ENCODE results near the gene CDC42BPB. TPM values are rescaled to one million over a fixed set of nuclear protein-coding genes. Genes with fewer than 3 reads are reported as not detected.

Gene CDC42BPB
- total RNA-seq, 2 donors from 2014 or later, result 68.0 to 83.4 TPM

DNA sequence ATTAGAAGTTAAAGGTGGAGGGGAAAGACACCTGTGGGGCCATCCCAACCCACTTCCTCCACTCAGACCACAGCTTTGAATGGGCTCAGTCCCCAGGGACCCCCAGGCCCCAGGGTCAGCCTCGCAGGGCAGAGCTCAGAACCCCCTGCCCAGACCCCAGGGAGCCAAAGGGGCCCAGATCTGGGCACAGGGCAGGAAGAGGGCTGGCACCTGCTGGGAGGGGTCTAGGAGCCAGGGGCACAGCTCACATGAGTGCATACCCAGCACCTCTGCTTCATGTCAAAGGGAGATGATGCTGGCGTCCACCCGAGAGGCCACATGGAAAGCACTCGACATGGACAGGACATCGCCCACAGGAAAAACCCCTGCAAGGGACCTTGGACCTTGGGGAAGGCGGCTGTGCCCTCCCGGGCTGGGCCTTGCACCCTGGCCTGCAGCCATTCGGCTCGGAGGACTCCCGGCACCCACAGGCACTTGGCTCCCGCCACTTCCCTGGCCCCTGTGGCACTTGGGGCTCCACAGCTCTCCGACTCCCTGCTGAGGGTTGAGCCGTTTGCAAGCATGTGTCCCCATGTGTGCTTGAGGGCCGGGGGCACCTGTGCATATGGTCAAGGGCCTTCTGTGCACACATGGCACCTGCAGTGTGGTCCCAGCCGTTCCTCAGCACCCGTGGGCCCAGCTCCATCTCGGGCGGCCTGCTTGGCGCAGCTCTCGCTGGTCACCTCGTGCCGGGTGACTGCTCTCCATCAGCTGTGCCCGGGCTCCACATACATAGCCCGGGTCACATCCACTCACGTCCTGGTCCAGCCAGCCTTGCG lies 142.7 kb downstream of the CDC42BPB start:
- TF ChIP-seq, protein P1, sequence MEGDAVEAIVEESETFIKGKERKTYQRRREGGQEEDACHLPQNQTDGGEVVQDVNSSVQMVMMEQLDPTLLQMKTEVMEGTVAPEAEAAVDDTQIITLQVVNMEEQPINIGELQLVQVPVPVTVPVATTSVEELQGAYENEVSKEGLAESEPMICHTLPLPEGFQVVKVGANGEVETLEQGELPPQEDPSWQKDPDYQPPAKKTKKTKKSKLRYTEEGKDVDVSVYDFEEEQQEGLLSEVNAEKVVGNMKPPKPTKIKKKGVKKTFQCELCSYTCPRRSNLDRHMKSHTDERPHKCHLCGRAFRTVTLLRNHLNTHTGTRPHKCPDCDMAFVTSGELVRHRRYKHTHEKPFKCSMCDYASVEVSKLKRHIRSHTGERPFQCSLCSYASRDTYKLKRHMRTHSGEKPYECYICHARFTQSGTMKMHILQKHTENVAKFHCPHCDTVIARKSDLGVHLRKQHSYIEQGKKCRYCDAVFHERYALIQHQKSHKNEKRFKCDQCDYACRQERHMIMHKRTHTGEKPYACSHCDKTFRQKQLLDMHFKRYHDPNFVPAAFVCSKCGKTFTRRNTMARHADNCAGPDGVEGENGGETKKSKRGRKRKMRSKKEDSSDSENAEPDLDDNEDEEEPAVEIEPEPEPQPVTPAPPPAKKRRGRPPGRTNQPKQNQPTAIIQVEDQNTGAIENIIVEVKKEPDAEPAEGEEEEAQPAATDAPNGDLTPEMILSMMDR (IDR thresholded peaks at IDR 0.05), result no peak
- no peak for DNase-seq (ENCODE audit: low spot score)

GRCh38 chr14:102913341-102914211 lies 143.8 kb downstream of the CDC42BPB start:
- H3K27me3 ChIP-seq, result no peaks in the 10 kb centered on the region
- DNase-seq (ENCODE audit: low spot score), result no peak
- TF ChIP-seq, protein P1 (IDR thresholded peaks at IDR 0.05), result no peak

More for the DNA sequence above, 142.7 kb downstream of the CDC42BPB start:
- H3K36me3 ChIP-seq, result no peaks in the 10 kb centered on the region
- no peak overlapping the region for H3K4me3 ChIP-seq
- H3K4me1 ChIP-seq, result no peaks in the 10 kb centered on the region
- no peaks in the 10 kb centered on the region for H3K27me3 ChIP-seq
- H3K9me3 ChIP-seq, result no peaks in the 10 kb centered on the region
- no peak overlapping the region for H3K27ac ChIP-seq

DNA sequence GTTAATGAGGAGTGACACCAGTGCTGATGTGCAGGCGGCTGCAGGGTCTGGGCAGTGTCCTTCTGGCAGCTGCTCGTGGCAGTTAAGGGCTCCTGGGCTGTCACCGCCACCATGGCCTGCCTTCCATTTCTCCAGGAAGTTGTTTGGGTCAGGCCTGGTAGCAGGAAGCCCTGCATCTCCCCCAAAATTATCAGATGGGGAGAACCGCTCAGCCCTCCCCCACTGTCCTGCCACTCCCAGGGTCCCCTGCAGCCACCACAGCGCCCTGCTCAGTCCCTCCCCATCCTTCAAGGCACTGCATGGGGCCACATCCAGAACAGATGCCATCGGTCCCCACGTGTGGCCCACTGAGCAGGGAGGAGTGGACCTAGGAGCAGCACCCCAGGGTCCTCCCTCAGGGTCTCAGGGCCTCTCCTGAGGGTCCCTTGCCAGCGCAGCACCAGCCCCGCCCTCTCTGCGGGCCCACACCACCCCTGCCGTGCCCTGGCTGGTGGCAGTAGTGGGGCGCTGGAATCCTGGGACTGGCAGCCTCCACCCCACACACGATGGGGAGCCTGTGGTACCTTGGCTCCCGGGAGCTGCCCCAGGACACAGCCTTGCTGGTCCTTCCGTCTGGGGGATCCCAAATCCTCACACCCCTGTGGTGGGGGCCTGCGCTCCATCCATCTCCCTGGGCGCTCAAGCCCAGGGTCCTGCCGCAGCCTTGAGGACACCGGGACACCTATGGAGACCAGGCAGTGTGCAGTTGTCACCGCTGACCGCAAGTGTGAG lies 145.2 kb downstream of the CDC42BPB start:
- no peaks in the 10 kb centered on the region for H3K36me3 ChIP-seq
- DNase-seq (ENCODE audit: low spot score), result no peak
- no peaks in the 10 kb centered on the region for H3K9me3 ChIP-seq
- H3K27me3 ChIP-seq, result no peaks in the 10 kb centered on the region
- H3K4me3 ChIP-seq, result no peak overlapping the region
- H3K27ac ChIP-seq, result no peak overlapping the region
- H3K4me1 ChIP-seq, result no peaks in the 10 kb centered on the region
- TF ChIP-seq, protein P1 (IDR thresholded peaks at IDR 0.05), result no peak

More at GRCh38 chr14:102913341-102914211, 143.8 kb downstream of the CDC42BPB start:
- no peaks in the 10 kb centered on the region for H3K36me3 ChIP-seq
- no peaks in the 10 kb centered on the region for H3K9me3 ChIP-seq
- H3K4me1 ChIP-seq, result no peaks in the 10 kb centered on the region
- no peak overlapping the region for H3K4me3 ChIP-seq
- no peak overlapping the region for H3K27ac ChIP-seq

DNA sequence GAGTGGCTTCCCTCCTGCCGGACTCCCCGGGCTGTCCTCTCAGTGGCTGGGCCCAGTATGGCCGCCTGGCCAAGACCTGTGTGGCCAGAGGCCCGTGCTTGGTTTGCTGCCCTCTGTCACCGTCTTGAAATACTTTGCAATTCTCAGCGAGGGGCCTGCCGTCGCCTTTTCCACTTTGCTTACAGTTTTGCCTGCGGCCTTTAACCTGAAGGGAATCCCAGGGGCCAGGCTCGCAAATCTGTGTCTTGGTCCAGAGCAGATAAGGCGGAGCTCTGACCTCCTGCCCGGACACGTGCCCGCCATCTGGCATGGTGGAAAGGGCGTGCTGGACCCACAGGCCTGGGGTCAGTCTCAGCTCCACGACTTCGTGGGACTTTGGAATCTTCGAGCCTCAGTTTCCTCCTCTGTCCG lies 145.8 kb downstream of the CDC42BPB start:
- TF ChIP-seq, protein P1 (IDR thresholded peaks at IDR 0.05), result no peak
- no peaks in the 10 kb centered on the region for H3K27me3 ChIP-seq
- no peak overlapping the region for H3K4me3 ChIP-seq
- DNase-seq (ENCODE audit: low spot score), result no peak
- H3K36me3 ChIP-seq, result no peaks in the 10 kb centered on the region
- no peaks in the 10 kb centered on the region for H3K9me3 ChIP-seq
- H3K27ac ChIP-seq, result no peak overlapping the region
- no peaks in the 10 kb centered on the region for H3K4me1 ChIP-seq

GRCh38 chr14:102910442-102910841 lies 146.9 kb downstream of the CDC42BPB start:
- TF ChIP-seq, protein P1 (IDR thresholded peaks at IDR 0.05), result no peak

More at GRCh38 chr14:102910442-102910841, 146.9 kb downstream of the CDC42BPB start:
- Histone ChIP-seq H3K27me3 (no peaks in the 10 kb centered on the region), H3K4me1 (no peaks in the 10 kb centered on the region), H3K27ac (no peak overlapping the region), H3K9me3 (no peaks in the 10 kb centered on the region), H3K36me3 (no peaks in the 10 kb centered on the region), H3K4me3 (no peak overlapping the region)
- DNase-seq (ENCODE audit: low spot score), result no peak
